RWPE1 (cell line): ENCODE results near the gene YIPF1.

Source experiments
- CTCF ChIA-PET: fragments of 350-600 bp; sonication (Branson Sonifier 250); formaldehyde crosslinking; extraction: SDS; loops from one replicate; lab custom pipeline; 2021; lab: Yijun Ruan, JAX
- POLR2A ChIA-PET: fragments of 400-600 bp; formaldehyde crosslinking; extraction: SDS; loops from one replicate; lab custom pipeline; 2020; ENCODE audit warnings: antibody characterized with exemption; ENCODE audit not compliant: low non-redundant PET; lab: Yijun Ruan, JAX
- DNase-seq: peaks from one replicate; pipeline ENCODE4 v3.0.0; 2012; ENCODE audit warnings: low spot score
- H3K27ac ChIP-seq: fragments of 450-650 bp; 2 replicates; pipeline ENCODE4 v1.5.1; 2017
- TF ChIP-seq, protein P1 (sequence below): fragments of 450-650 bp; conservative IDR thresholded peaks from 2 replicates; pipeline ENCODE4 v1.5.1; 2017; ENCODE audit warnings: low read depth, mild to moderate bottlenecking

Gene YIPF1

DNA sequence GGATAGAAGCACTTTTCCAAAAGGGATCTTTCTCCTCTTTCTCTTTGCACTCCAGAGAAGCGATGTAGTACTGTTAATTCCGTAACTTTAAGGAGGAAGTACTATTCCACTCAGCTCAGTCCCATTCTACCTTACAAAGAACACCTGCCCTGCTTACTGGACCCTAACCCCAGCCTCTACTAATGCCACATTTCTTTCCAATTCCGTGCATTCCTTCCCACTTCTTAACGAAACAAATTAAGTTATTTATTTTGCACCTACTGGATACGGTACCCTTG, 52.0 kb downstream of the YIPF1 start:
- TF ChIP-seq, protein P1, sequence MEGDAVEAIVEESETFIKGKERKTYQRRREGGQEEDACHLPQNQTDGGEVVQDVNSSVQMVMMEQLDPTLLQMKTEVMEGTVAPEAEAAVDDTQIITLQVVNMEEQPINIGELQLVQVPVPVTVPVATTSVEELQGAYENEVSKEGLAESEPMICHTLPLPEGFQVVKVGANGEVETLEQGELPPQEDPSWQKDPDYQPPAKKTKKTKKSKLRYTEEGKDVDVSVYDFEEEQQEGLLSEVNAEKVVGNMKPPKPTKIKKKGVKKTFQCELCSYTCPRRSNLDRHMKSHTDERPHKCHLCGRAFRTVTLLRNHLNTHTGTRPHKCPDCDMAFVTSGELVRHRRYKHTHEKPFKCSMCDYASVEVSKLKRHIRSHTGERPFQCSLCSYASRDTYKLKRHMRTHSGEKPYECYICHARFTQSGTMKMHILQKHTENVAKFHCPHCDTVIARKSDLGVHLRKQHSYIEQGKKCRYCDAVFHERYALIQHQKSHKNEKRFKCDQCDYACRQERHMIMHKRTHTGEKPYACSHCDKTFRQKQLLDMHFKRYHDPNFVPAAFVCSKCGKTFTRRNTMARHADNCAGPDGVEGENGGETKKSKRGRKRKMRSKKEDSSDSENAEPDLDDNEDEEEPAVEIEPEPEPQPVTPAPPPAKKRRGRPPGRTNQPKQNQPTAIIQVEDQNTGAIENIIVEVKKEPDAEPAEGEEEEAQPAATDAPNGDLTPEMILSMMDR = no peak
- peak overlapping the region; percentile 99 for H3K27ac ChIP-seq
- ChIA-PET POLR2A (no interaction called here), CTCF (interaction anchor here (0.7 kb wide), 1 partner anchor 166 kb away, joined by 4 read pairs; no protein-coding TSS in a partner anchor)
- DNase-seq = peak; percentile 8

DNA sequence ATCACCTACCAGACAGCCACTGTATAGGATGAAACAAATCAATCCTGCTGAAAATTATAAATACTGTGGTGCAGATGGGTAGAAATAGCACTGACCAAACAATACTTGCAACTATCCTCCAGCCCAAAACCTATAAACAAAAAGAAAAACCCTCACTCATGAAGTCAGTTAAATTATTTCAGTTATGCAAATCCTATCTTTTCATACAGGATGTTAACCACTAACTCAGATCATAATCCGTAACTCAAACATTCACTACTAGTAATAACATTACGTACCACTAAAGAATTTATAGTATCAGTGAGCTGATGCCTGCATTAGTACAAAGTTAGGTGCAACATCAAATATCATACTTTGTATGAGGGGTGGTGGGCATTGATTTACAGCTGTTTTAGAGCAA, 54.1 kb downstream of the YIPF1 start:
- no peak overlapping the region for H3K27ac ChIP-seq
- no peak for DNase-seq
- POLR2A ChIA-PET = no interaction called here
- TF ChIP-seq, protein P1 = no peak
- CTCF ChIA-PET = no interaction called here

DNA sequence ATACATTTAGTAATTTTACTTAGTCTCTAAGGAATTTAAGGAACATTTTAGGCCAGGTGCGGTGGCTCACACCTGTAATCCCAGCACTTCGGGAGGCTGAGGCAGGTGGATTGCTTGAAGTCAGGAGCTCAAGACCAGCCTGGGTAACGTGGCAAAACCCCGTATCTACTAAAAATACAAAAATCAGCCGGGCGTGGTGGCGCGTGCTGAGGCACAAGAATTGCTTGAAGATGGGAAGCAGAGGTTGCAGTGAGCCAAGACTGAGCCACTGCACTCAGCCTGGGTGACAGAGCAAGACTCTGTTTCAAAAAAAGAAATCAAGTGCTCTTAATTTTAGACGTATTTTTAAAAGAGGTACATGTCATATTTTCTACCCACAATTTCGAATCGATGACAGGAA, 54.8 kb downstream of the YIPF1 start:
- TF ChIP-seq, protein P1 = no peak
- ChIA-PET CTCF (interaction anchor here (0.6 kb wide), 2 partner anchors 13 to 494 kb away, joined by 3 read pairs; no protein-coding TSS in a partner anchor), POLR2A (no interaction called here)
- H3K27ac ChIP-seq = no peak overlapping the region
- no peak for DNase-seq

DNA sequence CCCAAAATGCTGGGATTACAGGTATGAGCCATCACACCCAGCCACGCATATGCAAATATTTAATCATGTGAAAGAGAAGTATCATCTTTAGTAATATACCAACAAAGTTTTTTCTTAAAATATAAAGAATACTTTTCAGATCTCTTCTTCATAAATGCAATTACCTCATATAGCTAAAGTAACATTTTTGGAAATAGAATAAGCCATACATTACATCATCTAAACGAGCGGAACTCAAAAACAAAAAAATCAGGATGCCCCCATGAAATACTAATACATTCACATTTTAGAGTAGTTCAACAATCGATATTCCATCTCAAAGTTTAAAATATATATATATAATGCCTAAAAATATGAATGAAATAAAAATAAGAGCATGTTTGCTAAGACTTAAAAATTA, 56.2 kb downstream of the YIPF1 start:
- POLR2A ChIA-PET = no interaction called here
- TF ChIP-seq, protein P1 = no peak
- H3K27ac ChIP-seq = no peak overlapping the region
- DNase-seq = no peak
- CTCF ChIA-PET = no interaction called here

DNA sequence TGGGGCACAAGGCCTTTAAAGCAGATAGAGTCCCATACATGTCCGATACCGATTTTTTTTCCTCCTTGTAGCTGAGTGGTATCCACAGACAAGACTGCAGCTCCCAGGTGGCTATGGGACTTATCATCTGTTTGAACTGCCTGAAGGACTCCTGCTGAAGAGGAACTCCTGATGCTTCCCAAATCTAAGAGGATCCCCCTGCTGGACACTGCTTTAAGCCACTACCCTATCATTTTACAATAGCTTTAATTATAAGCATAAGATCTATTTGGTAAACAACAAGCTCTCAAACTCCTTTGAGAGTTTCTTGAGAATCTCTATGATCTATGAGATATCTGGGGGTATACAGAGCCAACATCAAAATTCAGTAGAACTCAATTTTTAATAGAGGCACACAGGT, 63.2 kb downstream of the YIPF1 start:
- H3K27ac ChIP-seq = no peak overlapping the region
- ChIA-PET POLR2A (no interaction called here), CTCF (interaction anchor here (1.8 kb wide), 1 partner anchor 10 kb away, joined by 4 read pairs; no protein-coding TSS in a partner anchor)
- TF ChIP-seq, protein P1 = no peak
- no peak for DNase-seq

DNA sequence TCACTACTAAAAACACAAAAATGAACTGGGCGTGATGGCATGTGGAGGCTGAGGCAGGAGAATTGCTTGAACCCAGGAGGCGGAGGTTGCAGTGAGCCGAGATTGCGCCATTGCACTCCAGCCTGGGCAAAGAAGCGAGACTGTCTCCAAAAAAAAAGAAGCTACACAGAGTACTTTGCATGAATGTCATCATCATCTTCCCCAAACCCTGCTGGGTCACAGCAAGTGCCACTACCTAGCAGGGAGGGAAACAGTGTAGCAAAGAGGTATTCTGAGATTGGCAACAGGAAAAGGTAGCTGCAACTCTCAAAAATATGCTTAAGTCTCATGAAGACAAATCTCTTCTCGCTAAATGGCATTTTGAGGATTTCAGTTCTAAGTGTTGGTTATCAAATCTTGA, 64.3 kb downstream of the YIPF1 start:
- POLR2A ChIA-PET = no interaction called here
- no peak overlapping the region for H3K27ac ChIP-seq
- CTCF ChIA-PET = interaction anchor here (0.5 kb wide), 1 partner anchor 44 kb away, joined by 3 read pairs; no protein-coding TSS in a partner anchor
- DNase-seq = no peak
- TF ChIP-seq, protein P1 = no peak

DNA sequence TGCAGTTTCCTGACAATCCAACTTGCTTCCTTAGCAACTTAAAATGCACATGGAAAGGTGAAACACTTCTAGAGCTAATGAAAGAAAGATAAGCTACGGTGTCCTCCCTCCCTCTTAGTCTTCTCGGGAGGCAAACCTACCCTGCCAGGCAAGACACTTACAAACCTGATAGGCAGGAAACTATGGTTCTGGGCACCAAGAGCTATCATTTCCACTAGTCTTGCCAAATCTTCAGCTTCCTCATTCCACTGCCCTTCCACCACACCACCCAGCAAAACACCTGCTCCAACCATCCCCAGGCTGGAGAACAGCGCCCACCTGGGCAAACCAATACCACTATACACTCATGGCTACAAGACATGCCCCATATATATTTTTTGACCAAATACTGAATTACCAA, 66.7 kb downstream of the YIPF1 start:
- no peak for DNase-seq
- ChIA-PET POLR2A (no interaction called here), CTCF (no interaction called here)
- H3K27ac ChIP-seq = no peak overlapping the region
- TF ChIP-seq, protein P1 = no peak
